Measurements from ENCODE around the gene STAT4.

The STAT4 gene

DNA sequence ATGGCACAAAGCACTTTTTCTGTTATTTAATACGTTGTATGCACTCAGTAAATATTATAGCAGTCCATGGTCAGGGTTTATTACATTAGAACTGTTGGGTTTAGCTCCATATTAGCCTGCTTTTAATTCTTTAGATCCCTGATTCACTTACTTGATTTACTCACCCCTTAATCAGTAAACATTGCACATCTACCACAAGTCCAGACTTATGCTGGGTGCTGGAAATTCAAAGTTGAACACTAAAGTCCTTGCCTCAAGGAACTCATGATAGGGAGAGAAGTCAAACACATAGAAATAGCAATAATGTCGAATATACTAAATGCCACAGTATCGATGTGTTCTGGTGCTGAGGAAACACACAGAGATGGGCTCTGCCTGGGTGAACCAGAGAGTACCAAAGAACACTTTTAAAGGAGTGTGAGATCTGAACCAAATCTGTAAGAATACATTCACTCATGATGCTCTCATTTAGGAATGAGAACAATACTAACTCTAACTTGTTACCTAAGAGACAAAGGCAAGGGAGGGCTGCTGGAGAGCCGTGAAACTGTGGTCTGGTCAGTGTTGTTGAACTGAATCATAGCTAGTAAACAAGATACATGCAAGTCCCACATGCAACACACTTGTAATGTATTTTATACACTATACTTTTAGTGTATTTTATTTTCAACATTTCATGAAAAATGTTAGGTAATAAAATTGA, 4.9 kb downstream of the STAT4 start:
- no peak for DNase-seq

DNA sequence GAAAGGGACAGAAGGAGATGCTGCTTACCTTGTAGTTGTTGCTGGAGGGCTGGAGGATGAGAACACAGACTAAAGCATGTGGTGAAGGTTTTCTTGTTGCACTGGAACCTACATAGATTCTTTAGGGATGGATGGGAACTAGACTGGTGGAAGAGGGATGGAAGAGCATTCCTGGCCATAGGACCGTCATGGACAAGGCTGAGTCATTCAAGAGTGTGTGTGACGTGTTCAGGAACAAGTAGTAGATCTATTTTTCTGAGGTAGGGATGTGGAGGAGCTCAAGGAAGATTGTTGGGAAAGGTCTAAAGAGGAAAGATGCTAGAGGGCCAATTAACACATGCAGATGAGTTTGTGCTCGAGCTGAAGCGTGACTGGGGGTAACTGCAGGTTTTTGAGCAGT, 6.6 kb downstream of the STAT4 start:
- no peak for DNase-seq

DNA sequence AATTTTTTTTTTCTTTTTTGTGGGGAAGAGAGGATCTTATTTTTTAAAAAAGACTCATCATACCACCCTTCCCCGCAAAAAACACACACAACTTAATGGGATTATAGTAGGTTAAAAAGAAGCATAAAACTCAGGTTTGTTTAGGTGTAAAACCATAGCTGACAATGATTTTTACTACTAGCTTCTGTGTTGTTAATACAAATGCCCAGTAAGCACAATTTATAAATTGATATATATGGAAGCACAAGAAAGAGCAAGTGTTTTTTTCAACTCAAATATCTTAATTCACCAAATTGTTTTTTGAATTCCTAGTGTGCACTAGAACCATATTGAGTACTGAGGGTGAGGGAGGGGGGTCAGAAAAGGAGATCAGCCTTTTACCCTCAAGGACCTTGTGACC, 7.0 kb downstream of the STAT4 start:
- no peak for DNase-seq

DNA sequence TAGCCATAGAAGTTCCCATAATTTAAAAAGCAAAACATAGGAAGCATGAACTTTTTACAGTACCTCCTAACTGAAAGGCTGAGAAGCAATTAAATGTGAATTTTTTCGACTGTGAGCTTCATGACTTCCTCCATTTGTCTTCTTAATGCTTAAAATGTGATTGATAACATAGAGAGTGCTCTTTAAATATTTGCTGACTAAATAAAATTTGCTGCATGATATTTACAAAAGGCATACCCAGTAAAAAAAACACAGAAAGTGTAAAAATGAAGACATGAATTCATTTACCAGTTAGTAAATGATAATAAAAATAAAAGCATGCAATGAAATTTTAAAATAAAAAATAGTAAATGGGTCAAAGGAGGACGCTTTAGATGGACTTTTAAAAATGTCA, 21.9 kb downstream of the STAT4 start:
- DNase-seq: no peak

DNA sequence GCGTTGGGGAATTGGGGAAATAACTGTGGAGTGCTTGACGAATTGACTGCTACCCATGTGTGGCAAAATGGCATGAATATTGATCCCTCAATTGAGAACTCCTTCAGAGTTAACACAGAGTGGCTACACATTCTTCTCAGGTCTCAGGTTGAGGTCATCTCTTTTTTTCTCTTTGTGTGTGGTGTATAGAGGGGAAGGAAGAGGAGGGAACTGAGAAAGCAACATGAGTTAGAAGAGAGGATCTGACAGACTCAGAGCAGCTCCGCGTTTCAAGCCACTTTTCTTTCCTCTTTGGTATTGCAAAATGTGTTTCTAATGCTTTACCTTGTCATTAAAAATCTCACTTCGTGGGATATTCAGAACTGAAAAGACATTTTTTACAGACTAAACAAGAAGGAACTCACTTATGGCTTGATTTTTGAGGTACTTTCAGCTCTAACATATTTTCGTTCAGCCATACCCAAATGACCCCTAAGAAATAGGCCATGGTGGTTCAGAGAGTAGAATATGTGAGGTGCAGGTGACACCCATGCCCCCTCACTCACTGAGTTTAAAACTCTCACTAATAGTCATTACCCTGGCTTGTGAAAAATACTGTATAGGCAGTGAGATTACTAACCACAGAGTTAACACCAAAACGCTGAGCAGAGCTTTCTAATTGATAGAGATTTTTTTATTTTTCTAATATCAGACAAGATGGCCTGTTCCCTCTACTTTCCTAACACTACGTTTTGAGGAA, 22.5 kb downstream of the STAT4 start:
- DNase-seq: peak; percentile 23 to 64 (median 40)

DNA sequence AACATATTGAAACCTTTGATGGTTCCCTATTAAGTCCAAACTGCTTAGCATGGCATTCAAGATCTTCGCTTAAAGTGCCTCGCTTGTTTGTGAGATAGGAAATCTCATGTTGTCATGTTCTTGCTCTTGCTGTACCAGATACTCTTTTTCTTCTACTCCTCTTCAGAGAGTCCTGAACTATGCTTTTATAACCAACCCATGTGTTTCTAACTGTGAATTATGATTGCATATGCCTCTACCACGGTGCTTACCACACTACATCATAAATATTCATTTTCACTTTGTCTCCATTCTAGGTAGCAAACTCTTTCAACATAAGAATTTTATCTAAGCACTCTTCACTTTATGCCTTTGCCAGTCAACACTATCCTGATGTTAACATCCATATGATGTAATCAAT, 23.6 kb downstream of the STAT4 start:
- DNase-seq: peak in 2 of 4 experiments; percentile 5 to 39

DNA sequence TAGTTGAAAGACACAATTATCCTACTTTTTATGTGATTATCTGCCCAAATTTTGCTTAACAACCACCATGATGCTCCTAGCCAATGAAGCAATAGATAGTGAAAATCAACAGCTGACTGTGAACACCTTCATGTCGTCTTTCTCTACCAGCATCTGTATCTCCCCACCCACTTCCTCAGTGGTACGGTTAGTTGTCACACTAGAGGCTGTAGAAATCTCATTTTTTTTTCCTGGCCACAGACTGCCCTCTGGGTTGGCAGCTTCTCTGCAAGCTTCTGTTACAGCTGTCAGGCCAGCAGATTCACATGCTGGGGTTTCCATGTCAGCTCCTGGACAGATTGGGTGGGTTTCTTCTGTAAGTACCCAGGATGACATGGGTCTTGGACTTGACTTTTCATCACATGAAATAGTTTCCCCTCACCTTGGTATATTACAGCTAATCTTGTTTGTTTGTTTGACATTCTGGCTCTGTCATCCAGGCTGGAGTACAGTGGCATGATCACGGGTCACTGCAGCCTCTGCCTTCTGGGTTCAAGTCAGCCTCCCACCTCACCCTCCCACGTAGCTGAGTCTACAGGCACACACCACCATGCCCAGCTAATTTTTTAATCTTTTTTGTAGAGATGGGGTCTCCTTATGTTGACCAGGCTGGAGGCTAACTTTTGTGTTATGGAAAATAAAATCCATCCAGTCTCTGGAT, 24.3 kb downstream of the STAT4 start:
- peak; percentile 54 to 81 (median 62) for DNase-seq

DNA sequence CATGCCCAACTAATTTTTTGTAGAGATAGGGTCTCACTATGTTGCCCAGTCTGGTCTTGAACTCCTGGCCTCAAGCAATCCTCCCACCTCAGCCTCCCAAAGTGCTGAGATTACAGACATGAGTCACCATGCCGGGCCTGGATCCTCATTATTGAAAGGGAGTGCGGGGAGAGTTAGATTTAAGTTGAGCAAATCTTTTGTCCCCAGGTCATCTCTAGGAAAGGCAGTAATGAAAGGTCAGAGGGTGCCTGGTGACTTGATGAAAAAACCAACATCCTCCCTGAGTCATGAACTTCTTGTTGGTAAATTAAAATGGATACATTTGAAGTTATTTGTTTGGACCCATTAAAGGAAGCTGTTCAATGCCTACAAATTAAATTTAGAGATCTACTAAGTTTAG, 25.1 kb downstream of the STAT4 start:
- peak; percentile 64 to 90 (median 76) for DNase-seq

DNA sequence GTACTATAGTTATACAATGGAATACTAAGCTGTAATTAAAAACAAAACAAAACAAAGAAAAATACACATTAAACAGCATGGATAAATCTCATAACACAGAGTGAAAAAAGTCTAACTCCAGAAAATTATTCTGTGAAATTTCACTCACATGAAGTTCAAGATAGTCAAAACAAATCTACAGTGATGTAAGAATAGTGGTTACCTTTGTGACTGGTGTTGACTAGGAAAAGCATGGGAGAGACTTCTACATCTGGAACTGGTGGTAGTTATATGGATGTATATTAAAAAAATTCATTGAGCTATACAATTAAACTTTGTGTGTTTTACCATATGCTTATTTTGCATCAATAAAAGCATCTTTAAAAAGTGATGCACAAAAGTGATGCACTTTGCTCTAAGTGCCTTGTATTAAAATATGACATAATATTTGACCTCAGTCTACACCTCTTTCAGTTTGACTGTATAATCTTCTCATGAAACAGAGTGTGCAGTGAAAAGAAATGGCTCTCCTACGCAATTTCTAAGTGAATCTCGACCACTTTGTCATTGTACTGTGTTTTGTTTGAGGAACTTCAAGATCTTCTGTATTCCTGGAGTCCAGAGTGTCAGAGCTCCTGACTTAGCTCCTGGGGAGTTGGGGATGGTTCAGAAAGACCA, 28.0 kb downstream of the STAT4 start:
- DNase-seq: no peak

DNA sequence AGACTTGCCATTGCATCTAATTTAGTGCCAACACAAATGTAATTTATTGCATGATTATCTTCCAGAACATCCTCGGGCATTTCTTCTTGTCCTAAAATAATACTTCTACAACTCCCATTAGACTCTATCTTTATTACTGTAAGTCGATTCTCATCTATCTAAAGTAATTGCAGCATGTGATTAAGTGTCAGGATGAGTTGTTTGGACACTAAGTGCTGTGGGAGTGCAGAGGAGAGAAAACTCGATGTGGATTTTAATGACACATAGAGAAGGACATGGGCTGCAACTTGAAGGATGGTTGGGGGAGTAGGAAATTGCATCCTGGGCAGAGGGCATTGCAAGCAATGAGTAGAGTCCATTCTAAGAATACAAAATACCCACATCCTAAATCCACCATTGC, 33.5 kb downstream of the STAT4 start:
- DNase-seq: no peak

DNA sequence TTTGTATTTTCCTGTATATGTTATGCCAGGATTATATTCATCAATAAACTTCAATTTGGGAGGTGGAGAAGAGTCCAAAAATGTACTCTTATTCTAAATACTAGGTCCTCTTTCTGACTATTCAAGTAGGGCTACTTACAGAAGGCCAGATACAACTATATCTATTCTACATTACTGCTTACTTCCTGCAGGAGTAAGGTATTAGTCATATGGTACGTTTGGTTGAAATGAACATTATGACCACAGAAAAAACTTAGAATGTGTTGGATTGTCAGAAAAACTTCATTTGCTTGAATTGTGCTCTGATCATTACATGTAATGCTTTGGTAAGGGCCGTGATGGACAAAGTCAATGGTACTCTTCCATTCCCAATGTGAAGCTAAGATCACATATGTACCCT, 35.0 kb downstream of the STAT4 start:
- no peak for DNase-seq

DNA sequence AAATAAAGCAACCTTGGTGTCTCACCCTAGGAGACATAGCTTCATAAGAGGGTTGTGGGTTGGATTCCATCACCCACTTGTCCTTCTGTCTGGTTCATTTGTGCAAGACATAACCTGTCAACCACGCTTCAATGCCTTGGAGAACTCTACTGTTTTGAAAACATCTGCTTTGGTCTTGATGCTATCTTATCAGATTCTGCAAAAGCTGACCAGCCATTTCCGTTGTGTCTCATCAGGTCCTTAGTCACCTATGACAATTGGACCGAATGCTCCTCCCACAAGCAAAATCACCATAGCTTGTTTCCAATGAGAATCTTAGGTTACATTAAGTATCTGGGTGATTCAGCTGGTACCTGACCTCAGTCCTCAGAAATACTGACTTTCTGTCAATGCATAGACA, 35.4 kb downstream of the STAT4 start:
- DNase-seq: no peak

DNA sequence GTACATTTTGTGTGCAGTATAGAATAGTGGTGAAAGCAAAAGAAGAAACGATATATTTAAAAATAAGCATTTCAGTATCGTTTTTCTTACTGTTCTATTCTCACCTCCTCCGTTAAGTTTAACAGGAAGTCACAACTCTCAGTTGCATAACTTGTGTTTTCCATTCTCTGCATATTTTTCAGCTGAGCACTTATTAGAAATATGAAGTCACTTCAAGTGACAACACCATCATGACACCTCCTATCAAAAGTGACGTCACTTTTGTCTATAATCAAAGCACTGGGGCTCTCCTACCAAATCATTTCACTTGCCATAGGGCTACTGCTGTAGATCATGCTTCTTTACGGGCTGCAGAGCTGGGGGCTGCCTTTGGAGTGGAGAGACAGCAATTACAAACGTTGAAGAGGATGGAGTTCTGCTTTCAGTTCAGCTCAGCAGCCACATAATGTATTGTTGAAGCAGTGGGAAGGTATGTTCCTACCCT, 36.3 kb downstream of the STAT4 start:
- peak; percentile 44 to 82 (median 62) for DNase-seq

DNA sequence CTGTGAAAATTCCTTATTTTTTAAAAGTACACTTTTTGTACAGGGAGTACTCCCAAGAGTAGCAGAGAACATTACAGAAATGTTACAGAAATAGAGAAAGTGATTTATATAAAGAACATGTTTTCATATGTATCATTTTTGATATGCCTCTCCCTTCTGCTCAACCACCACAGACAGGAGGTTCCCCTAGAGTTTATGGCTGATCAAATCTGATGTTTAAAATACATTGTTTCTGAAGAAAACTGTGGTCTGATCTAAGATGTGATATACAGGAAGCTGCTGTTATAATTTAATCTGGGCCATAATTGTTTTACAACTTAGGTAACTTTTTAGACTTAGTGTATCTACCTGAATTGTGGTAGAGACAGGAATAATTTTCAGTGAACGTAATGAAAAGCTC, 37.0 kb downstream of the STAT4 start:
- no peak for DNase-seq

DNA sequence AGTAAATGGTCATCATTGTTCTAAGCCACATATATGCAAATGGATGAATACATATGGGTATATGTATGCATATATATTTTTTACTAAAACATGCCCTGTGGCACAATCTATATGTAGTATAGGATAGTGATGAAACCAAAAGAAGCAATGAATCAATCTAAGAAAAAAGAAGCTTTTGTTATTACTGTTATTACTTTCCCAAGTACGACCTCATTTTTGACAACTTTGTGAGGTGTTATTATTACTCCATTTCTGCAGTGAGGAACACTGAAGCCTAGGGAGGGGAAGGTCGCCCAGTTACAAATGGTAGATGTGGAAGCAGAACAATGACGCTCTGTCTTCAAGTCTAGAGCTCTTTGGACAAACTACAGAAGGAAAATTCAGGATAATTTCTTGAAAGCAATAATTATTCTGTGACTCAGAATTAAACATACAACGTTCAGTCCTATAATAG, 38.3 kb downstream of the STAT4 start:
- DNase-seq: no peak

DNA sequence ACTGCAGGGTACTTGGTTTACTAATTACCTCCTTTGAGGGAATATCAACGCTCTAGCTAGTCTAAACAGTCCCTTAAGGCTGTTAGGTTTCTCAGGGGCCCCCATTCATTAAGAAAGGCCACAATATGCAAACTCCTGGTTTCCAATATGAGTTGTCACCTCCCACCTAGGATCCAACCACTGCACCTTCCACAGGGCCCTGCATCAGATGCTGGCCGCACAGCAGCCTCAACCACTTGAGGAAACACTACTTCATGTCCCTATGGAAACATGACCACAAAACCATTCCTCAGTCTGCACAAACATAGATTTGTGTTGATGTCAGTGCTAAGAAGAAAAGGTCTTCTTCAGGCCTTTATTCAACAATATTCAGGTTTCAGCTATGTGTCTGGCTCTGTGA, 40.9 kb downstream of the STAT4 start:
- no peak for DNase-seq

DNA sequence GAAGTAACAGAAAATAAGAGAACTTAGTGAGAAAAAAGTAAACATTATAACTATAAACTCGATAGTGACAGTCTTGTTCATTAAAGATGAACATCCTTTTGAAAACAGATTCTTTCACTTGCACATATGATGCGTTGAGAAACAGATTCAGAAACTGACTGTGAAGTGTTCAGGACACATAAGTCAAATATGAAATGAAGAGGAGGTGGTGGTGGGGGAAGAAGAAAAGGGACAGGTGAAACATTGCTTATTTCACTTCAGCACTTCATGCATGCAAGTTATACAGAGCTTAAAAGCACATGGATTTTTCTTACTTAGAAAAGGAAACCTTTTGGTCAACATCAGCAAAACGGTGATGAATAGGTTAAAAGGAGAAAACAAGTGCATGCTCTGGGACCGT, 42.5 kb downstream of the STAT4 start:
- DNase-seq: no peak

DNA sequence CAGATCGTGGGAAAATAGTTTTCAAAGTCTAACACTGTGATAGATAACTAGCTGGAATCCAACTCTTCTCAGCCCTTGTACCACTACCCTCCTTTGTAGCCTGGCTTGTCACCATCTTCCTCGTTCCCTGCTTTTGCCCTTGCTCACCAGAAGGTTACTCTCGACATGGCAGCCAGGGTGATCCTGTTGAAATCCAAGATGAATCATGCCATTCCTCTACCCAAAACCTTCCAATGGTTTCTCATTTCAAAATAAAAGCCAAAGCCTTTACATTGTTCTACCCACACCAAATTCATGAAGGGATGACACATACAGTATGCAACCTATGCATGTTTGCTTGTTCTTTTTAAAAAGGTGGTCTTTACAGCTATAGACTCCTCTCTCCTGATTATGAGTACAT, 45.7 kb downstream of the STAT4 start:
- DNase-seq: peak in 2 of 4 experiments; percentile 6 to 26

DNA sequence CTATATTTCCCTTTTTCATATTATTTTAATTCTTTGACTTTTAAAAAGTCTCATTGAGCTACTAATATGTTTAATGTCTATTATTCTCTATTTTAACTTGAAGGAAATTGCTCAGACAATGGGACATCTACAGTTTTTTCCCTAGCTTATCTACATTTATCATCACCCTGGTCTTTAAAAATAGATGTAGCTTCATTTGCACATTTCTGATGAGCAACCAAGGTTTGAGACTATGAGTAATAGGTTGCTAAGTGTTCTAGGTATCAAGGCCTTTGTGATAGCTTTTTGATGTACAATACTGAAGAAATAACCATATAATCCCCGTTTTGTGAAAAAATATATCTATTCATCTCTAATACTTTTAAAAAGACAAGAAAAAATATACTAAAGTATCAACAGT, 47.0 kb downstream of the STAT4 start:
- DNase-seq: peak in 2 of 4 experiments; percentile 22 to 25

DNA sequence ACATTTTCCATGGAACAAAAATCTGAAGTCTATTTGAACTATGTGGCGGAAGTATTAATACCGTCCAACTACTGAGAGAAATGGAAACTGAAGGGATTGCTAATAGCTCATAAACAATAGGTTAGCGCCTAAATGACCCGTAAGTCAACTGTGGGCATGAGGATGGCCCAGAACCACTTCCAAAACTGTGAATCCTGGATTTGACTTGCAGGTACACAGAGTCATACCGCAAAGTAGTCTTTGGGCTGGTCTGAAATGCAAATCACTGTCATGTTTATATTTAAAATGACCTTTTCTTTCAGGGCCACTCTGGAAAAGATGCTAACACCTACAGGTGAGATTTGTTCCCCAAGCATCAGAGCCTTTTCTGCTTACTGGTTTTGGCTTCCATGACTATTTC, 50.6 kb downstream of the STAT4 start:
- no peak for DNase-seq

DNA sequence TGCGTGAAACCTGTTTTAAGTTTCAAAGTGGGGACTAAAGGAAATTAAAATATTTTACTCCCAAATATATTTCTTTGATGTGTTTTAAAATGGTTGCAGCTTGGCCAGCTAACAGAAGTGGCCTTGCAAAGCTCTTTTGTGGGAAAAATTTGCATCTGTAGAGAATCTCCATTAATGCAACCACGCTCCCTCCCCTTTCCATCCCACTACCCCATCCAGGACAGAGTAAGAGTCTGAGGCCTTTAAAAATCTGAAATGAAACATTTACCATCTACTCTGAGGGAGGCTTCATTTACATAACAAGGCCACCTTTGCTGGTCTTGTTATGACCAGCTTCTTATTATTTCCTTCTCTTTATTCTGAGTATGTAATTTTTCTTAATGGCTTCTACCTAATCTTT, 63.5 kb downstream of the STAT4 start:
- DNase-seq: no peak

DNA sequence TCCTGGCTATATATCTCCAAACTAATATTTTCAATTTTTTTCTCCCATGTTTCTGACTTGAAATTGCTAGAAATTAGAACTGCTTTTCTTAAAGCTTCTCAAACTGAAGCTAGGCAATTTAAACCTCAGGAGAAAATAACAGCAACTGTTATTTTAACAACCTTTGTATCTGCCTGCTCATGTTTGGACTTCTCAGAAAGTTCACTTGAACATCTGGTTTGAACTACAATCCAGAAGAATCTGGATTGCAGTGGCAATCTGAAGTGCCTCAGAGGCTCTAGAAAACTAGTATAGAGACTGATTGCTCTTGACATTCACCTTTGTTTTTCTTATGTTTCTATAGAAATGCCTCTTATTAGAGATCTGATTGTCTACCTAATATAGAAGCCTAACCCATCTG, 64.1 kb downstream of the STAT4 start:
- DNase-seq: no peak

DNA sequence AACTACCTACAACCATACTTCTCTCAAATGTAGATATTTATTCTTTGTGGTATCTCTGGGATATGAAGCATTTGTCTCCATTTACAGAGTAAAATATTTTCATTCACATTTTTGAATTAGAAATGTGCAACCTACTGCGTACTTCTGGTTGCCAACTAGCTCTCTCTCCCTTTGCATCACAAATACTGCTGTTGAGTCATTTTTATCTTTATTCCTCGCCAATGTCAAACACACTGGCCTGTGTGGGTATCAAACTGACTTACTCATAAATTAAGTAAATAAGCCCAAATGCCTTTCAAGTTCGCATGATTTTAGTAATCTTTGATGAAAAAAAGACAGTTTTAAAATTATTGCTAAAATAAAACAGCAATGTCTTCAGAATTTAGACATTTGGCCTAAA, 67.3 kb downstream of the STAT4 start:
- DNase-seq: no peak

All from suppressor macrophage (primary cell).